SK-N-SH treated with all-trans-retinoic acid at 6 μM for 48 hours (cell line): ENCODE measurements around the gene MRFAP1.

Experiments used
- ATAC-seq: fragments of 200-7000 bp; cut with Tn5 transposase; 3 replicates; pipeline ENCODE4 v1.9.1; 2020; ENCODE audit warnings: mild to moderate bottlenecking, moderate library complexity
- ARNTL ChIP-seq: fragments of 450-650 bp; formaldehyde crosslinking; IDR thresholded peaks from 2 replicates; pipeline ENCODE4 v1.5.0; 2020; ENCODE audit warnings: low read depth, mild to moderate bottlenecking, moderate library complexity, borderline replicate concordance
- BACH2 ChIP-seq: fragments of 250-450 bp; sonication (Bioruptor Pico); IDR thresholded peaks from 2 replicates; pipeline ENCODE4 v1.9.0; 2021; ENCODE audit warnings: mild to moderate bottlenecking, borderline replicate concordance
- ESRRG ChIP-seq: fragments of 250-450 bp; sonication (Bioruptor Pico); IDR thresholded peaks from 2 replicates; pipeline ENCODE4 v1.6.1; 2021; ENCODE audit warnings: mild to moderate bottlenecking
- GLIS3 ChIP-seq: fragments of 250-450 bp; sonication (Bioruptor Pico); IDR thresholded peaks from 2 replicates; pipeline ENCODE4 v1.5.0; 2020; ENCODE audit warnings: mild to moderate bottlenecking, moderate library complexity
- ISL1 ChIP-seq: fragments of 250-450 bp; sonication (Bioruptor Pico); IDR thresholded peaks from 2 replicates; pipeline ENCODE4 v2.1.2; 2022; ENCODE audit warnings: mild to moderate bottlenecking, moderate library complexity
- PPARA ChIP-seq: fragments of 250-450 bp; sonication (Bioruptor Pico); IDR thresholded peaks from 2 replicates; pipeline ENCODE4 v1.5.0; 2020; ENCODE audit warnings: mild to moderate bottlenecking, borderline replicate concordance
- RARB ChIP-seq: fragments of 250-450 bp; sonication (Bioruptor Pico); IDR thresholded peaks from 2 replicates; pipeline ENCODE4 v1.8.0; 2021; ENCODE audit warnings: mild to moderate bottlenecking, moderate library complexity
- SNAI2 ChIP-seq: fragments of 250-450 bp; sonication (Bioruptor Pico); IDR thresholded peaks from 2 replicates; pipeline ENCODE4 v1.5.0; 2020; ENCODE audit warnings: mild to moderate bottlenecking, moderate library complexity
- TCF4 ChIP-seq: fragments of 250-450 bp; sonication (Bioruptor Pico); IDR thresholded peaks from 2 replicates; pipeline ENCODE4 v1.8.0; 2021; ENCODE audit warnings: mild to moderate bottlenecking, moderate library complexity, borderline replicate concordance
- ZC3H10 ChIP-seq: fragments of 250-450 bp; sonication (Bioruptor Pico); IDR thresholded peaks from 2 replicates; pipeline ENCODE4 v1.5.1; 2021; ENCODE audit warnings: mild to moderate bottlenecking, moderate library complexity
- ZFP3 ChIP-seq: fragments of 250-450 bp; sonication (Bioruptor Pico); IDR thresholded peaks from 2 replicates; pipeline ENCODE4 v1.5.0; 2020; ENCODE audit warnings: mild to moderate bottlenecking, moderate library complexity
- ZFP30 ChIP-seq: fragments of 450-650 bp; formaldehyde crosslinking; IDR thresholded peaks from 2 replicates; pipeline ENCODE4 v1.5.0; 2022; ENCODE audit warnings: mild to moderate bottlenecking, moderate library complexity
- ZNF565 ChIP-seq: fragments of 450-650 bp; formaldehyde crosslinking; conservative IDR thresholded peaks from 2 replicates; pipeline ENCODE4 v1.5.0; 2020; ENCODE audit warnings: low read depth, mild to moderate bottlenecking, moderate library complexity
- ZNF70 ChIP-seq: fragments of 450-650 bp; formaldehyde crosslinking; IDR thresholded peaks from 2 replicates; pipeline ENCODE4 v1.5.0; 2020; ENCODE audit warnings: mild to moderate bottlenecking, moderate library complexity
- ZNF8 ChIP-seq: fragments of 450-650 bp; formaldehyde crosslinking; IDR thresholded peaks from 2 replicates; pipeline ENCODE4 v1.5.0; 2020; ENCODE audit warnings: mild to moderate bottlenecking, moderate library complexity
- TF ChIP-seq, protein P1 (sequence below): fragments of 250-450 bp; sonication (Bioruptor Pico); IDR thresholded peaks from 2 replicates; pipeline ENCODE4 v1.8.0; 2021; ENCODE audit warnings: low read depth, mild to moderate bottlenecking, moderate library complexity, borderline replicate concordance
- TF ChIP-seq, protein P2 (sequence below): fragments of 250-450 bp; sonication (Bioruptor Pico); IDR thresholded peaks from 2 replicates; pipeline ENCODE4 v1.8.0; 2020; ENCODE audit warnings: mild to moderate bottlenecking, moderate library complexity, borderline replicate concordance
- TF ChIP-seq, protein P3 (sequence below): fragments of 250-450 bp; sonication (Bioruptor Pico); IDR thresholded peaks from 2 replicates; pipeline ENCODE4 v1.5.1; 2020; ENCODE audit warnings: low read depth, mild to moderate bottlenecking, moderate library complexity
- TF ChIP-seq, protein P4 (sequence below): fragments of 250-450 bp; sonication (Bioruptor Pico); IDR thresholded peaks from 2 replicates; pipeline ENCODE4 v1.5.0; 2020; ENCODE audit warnings: mild to moderate bottlenecking, moderate library complexity

The MRFAP1 gene

DNA sequence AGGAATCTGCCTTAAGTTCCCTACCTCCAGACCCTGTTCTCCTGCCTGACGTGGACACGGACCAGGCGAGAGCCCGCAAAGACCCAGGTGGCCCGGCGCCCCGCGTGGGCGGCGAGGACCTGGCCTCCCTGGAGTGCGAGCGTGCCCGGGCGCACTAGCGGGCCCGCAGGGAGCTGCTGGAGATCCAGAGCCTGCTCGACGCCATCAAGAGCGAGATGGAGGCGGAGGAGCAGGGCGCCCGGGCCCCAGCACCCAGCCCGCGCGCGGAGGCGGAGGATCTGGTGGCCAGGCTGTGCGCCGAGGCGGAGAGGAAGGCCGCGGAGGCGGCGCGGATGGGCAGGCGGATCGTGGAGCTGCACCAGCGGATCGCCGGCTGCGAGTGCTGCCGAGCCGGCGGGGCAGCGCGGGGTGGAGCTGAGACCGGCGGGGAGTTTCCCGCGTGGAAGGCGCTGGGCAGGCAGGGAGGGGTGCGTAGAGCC, 18.2 kb downstream of the MRFAP1 start:
- ATAC-seq = no peak
- no peak for TF ChIP-seq ZC3H10 (CRISPR knock-in tag)
- no peak for TF ChIP-seq ZNF70 (CRISPR knock-in tag)
- no peak for TF ChIP-seq RARB (CRISPR knock-in tag)
- TF ChIP-seq ESRRG (CRISPR knock-in tag) = no peak
- TF ChIP-seq ZFP3 (CRISPR knock-in tag) = no peak
- no peak for TF ChIP-seq ZFP30 (CRISPR knock-in tag)
- TF ChIP-seq, protein P1, sequence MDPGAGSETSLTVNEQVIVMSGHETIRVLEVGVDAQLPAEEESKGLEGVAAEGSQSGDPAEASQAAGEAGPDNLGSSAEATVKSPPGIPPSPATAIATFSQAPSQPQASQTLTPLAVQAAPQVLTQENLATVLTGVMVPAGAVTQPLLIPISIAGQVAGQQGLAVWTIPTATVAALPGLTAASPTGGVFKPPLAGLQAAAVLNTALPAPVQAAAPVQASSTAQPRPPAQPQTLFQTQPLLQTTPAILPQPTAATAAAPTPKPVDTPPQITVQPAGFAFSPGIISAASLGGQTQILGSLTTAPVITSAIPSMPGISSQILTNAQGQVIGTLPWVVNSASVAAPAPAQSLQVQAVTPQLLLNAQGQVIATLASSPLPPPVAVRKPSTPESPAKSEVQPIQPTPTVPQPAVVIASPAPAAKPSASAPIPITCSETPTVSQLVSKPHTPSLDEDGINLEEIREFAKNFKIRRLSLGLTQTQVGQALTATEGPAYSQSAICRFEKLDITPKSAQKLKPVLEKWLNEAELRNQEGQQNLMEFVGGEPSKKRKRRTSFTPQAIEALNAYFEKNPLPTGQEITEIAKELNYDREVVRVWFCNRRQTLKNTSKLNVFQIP (CRISPR knock-in tag) = no peak

DNA sequence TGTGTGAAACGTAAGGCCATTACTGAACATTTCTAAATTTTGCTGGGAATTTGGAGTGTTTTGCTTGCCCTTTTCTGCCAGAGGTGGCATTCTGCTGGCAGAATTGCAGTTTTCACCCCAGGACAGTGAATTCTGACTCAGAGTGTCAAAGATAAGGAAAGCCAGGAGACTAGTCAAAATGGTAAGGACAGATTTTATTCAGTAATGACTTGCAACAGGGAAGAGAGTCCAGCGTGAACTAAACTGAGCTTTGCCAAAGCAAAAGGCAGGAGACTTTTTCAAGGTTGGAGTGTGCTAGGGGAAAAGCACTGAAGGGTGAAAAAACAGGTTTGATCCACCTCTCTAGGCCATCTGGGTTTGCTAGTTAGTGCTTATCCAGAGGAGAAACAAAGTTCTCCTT, 19.4 kb downstream of the MRFAP1 start:
- TF ChIP-seq ZNF8 (CRISPR knock-in tag) (no peak), BACH2 (CRISPR knock-in tag) (no peak), PPARA (no peak), SNAI2 (no peak), GLIS3 (CRISPR knock-in tag) (no peak)
- TF ChIP-seq, protein P2, sequence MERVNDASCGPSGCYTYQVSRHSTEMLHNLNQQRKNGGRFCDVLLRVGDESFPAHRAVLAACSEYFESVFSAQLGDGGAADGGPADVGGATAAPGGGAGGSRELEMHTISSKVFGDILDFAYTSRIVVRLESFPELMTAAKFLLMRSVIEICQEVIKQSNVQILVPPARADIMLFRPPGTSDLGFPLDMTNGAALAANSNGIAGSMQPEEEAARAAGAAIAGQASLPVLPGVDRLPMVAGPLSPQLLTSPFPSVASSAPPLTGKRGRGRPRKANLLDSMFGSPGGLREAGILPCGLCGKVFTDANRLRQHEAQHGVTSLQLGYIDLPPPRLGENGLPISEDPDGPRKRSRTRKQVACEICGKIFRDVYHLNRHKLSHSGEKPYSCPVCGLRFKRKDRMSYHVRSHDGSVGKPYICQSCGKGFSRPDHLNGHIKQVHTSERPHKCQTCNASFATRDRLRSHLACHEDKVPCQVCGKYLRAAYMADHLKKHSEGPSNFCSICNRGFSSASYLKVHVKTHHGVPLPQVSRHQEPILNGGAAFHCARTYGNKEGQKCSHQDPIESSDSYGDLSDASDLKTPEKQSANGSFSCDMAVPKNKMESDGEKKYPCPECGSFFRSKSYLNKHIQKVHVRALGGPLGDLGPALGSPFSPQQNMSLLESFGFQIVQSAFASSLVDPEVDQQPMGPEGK (CRISPR knock-in tag) = no peak
- ATAC-seq = no peak

DNA sequence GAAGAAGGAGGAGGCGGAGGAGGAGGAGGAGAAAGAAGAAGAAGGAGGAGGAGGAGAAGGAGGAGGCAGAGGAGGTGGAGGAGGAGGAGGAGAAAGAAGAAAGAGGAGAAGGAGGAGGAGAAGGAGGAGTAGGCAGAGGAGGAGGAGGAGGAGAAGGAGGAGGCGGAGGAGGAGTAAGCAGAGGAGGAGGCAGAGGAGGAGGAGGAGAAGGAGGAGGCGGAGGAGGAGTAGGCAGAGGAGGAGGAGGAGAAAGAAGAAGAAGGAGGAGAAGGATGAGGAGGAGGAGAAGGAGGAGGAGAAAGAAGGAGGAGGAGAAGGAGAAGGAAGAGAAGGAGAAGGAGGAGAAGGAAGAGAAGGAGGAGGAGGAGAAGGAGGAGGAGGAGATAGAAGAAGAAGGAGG, 19.9 kb downstream of the MRFAP1 start:
- TF ChIP-seq ZNF565 (no peak), GLIS3 (CRISPR knock-in tag) (no peak), ESRRG (CRISPR knock-in tag) (no peak), BACH2 (CRISPR knock-in tag) (no peak), SNAI2 (no peak), ARNTL (no peak), ISL1 (no peak), ZFP3 (CRISPR knock-in tag) (no peak), ZC3H10 (CRISPR knock-in tag) (no peak), TCF4 (CRISPR knock-in tag) (no peak), ZFP30 (CRISPR knock-in tag) (no peak), ZNF8 (CRISPR knock-in tag) (no peak)
- TF ChIP-seq, protein P2 (CRISPR knock-in tag) = no peak
- TF ChIP-seq, protein P3, sequence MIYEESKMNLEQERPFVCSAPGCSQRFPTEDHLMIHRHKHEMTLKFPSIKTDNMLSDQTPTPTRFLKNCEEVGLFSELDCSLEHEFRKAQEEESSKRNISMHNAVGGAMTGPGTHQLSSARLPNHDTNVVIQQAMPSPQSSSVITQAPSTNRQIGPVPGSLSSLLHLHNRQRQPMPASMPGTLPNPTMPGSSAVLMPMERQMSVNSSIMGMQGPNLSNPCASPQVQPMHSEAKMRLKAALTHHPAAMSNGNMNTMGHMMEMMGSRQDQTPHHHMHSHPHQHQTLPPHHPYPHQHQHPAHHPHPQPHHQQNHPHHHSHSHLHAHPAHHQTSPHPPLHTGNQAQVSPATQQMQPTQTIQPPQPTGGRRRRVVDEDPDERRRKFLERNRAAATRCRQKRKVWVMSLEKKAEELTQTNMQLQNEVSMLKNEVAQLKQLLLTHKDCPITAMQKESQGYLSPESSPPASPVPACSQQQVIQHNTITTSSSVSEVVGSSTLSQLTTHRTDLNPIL (CRISPR knock-in tag) = no peak
- TF ChIP-seq, protein P1 (CRISPR knock-in tag) = no peak
- TF ChIP-seq, protein P4, sequence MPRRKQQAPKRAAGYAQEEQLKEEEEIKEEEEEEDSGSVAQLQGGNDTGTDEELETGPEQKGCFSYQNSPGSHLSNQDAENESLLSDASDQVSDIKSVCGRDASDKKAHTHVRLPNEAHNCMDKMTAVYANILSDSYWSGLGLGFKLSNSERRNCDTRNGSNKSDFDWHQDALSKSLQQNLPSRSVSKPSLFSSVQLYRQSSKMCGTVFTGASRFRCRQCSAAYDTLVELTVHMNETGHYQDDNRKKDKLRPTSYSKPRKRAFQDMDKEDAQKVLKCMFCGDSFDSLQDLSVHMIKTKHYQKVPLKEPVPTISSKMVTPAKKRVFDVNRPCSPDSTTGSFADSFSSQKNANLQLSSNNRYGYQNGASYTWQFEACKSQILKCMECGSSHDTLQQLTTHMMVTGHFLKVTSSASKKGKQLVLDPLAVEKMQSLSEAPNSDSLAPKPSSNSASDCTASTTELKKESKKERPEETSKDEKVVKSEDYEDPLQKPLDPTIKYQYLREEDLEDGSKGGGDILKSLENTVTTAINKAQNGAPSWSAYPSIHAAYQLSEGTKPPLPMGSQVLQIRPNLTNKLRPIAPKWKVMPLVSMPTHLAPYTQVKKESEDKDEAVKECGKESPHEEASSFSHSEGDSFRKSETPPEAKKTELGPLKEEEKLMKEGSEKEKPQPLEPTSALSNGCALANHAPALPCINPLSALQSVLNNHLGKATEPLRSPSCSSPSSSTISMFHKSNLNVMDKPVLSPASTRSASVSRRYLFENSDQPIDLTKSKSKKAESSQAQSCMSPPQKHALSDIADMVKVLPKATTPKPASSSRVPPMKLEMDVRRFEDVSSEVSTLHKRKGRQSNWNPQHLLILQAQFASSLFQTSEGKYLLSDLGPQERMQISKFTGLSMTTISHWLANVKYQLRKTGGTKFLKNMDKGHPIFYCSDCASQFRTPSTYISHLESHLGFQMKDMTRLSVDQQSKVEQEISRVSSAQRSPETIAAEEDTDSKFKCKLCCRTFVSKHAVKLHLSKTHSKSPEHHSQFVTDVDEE (CRISPR knock-in tag) = no peak

More for the DNA sequence above, 19.9 kb downstream of the MRFAP1 start:
- ATAC-seq = no peak
